ENCODE data around the gene PDE3A.
"Not testable (repeated sequence)": the region's sequence is repeated elsewhere in the genome, so short reads cannot be mapped to it uniquely, and the experiment has no call there.

The PDE3A gene

GRCh38 chr12:20375560-20375959 is 7.2 kb downstream of the PDE3A start:
- no peak for DNase-seq

- DNase-seq = no peak
Observed at GRCh38 chr12:20376984-20377383, 8.6 kb downstream of the PDE3A start.

- no peak for DNase-seq
Observed at GRCh38 chr12:20377750-20378149, 9.4 kb downstream of the PDE3A start.

- no peak for DNase-seq
Observed at GRCh38 chr12:20382117-20382516, 13.8 kb downstream of the PDE3A start.

- no peak for DNase-seq
Observed at GRCh38 chr12:20383612-20384011, 15.3 kb downstream of the PDE3A start.

- not testable (repeated sequence) for DNase-seq
Observed at GRCh38 chr12:20384836-20385235, 16.5 kb downstream of the PDE3A start.

GRCh38 chr12:20390846-20391245 is 22.5 kb downstream of the PDE3A start:
- DNase-seq = no peak

GRCh38 chr12:20392339-20392738 is 24.0 kb downstream of the PDE3A start:
- DNase-seq = no peak

GRCh38 chr12:20393707-20394106 is 25.4 kb downstream of the PDE3A start:
- no peak for DNase-seq

- no peak for DNase-seq
Observed at GRCh38 chr12:20395791-20396550, 27.6 kb downstream of the PDE3A start.

GRCh38 chr12:20398686-20399085 is 30.3 kb downstream of the PDE3A start:
- DNase-seq = no peak

- no peak for DNase-seq
Observed at GRCh38 chr12:20400003-20400402, 31.7 kb downstream of the PDE3A start.

- DNase-seq = no peak
Observed at GRCh38 chr12:20403230-20403629, 34.9 kb downstream of the PDE3A start.

GRCh38 chr12:20404576-20405346 is 36.4 kb downstream of the PDE3A start:
- no peak for DNase-seq

- no peak for DNase-seq
Observed at GRCh38 chr12:20409607-20410377, 41.5 kb downstream of the PDE3A start.

- DNase-seq = no peak
Observed at GRCh38 chr12:20410734-20411133, 42.4 kb downstream of the PDE3A start.

- no peak for DNase-seq
Observed at GRCh38 chr12:20411345-20411744, 43.0 kb downstream of the PDE3A start.

- no peak for DNase-seq
Observed at GRCh38 chr12:20415028-20415427, 46.7 kb downstream of the PDE3A start.

GRCh38 chr12:20415641-20416040 is 47.3 kb downstream of the PDE3A start:
- DNase-seq = no peak

- DNase-seq = no peak
Observed at GRCh38 chr12:20420557-20420956, 52.2 kb downstream of the PDE3A start.

- DNase-seq = no peak
Observed at GRCh38 chr12:20421421-20421820, 53.1 kb downstream of the PDE3A start.

- DNase-seq = no peak
Observed at GRCh38 chr12:20423557-20423956, 55.2 kb downstream of the PDE3A start.

GRCh38 chr12:20424841-20425240 is 56.5 kb downstream of the PDE3A start:
- no peak for DNase-seq

- DNase-seq = no peak
Observed at GRCh38 chr12:20426191-20426590, 57.9 kb downstream of the PDE3A start.
